ENCODE measurements around the gene AGR3. TPM values are rescaled to one million over a fixed set of nuclear protein-coding genes. Genes with fewer than 3 reads are reported as not detected.

Gene AGR3
- not detected for total RNA-seq (ENCODE audit: unreplicated experiment)
- long read RNA-seq = 0 reads

DNA sequence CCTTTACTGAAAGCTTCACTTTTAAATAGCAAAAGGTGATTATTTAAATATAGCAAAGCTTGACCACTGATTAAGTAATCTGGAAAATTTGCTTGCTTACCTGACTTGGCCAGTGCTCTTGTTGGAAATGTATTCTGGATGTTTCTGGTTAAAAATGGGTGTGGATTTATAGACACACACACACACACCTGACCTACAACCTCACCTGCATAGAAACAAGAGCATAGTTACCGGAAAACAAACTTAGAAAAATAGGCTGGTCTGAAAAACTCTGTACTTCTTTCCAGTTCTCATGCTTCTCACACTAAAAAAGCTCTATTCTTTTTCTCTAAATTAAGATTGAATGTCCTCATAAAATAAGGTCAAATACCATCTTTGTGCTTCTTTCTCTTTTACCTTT, at the start of gene AGR3:
AGR3 (minus strand) TSS at position 140 of the 400 bp plus-strand sequence. CDS start 3,365 bp downstream, outside the sequence.
- DNase-seq (ENCODE audit: low spot score) = no peak
- Mint-ChIP-seq H3K9me3 (ENCODE audit: unreplicated experiment) (no peaks in the 10 kb centered on the region), H3K27ac (ENCODE audit: unreplicated experiment) (no peak within 1 kb of the TSS), H3K27me3 (ENCODE audit: unreplicated experiment) (no peaks in the 10 kb centered on the region), H3K4me1 (ENCODE audit: unreplicated experiment) (peaks cover 7% of the 10 kb centered on the region), H3K36me3 (ENCODE audit: low read depth, unreplicated experiment) (no peaks in the 10 kb centered on the region), H3K4me3 (ENCODE audit: unreplicated experiment) (no peak within 1 kb of the TSS)
- TF ChIP-seq, protein P1, sequence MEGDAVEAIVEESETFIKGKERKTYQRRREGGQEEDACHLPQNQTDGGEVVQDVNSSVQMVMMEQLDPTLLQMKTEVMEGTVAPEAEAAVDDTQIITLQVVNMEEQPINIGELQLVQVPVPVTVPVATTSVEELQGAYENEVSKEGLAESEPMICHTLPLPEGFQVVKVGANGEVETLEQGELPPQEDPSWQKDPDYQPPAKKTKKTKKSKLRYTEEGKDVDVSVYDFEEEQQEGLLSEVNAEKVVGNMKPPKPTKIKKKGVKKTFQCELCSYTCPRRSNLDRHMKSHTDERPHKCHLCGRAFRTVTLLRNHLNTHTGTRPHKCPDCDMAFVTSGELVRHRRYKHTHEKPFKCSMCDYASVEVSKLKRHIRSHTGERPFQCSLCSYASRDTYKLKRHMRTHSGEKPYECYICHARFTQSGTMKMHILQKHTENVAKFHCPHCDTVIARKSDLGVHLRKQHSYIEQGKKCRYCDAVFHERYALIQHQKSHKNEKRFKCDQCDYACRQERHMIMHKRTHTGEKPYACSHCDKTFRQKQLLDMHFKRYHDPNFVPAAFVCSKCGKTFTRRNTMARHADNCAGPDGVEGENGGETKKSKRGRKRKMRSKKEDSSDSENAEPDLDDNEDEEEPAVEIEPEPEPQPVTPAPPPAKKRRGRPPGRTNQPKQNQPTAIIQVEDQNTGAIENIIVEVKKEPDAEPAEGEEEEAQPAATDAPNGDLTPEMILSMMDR (IDR thresholded peaks at IDR 0.05; ENCODE audit: unreplicated experiment) = no peak

DNA sequence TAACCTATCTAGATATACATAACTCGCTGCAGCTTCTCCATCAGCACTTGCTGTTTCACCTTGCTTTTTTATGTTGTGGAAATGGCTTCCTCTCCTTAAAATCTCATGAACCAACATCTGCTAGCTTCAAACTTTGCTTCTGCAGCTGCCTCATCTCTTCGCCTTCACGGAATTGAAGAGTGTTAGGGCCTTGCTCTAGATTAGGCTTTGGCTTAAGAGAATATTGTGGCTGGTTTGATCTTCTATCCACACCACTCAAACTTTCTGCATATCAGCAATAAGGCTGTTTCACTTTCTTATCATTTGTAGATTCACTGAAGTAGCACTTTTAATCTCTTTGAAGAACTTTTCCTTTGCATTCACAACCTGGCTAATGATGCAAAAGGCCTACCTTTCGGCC, 49.2 kb upstream of the AGR3 start:
- Mint-ChIP-seq H3K27ac (ENCODE audit: unreplicated experiment) (no peak overlapping the region), H3K9me3 (ENCODE audit: unreplicated experiment) (no peaks in the 10 kb centered on the region), H3K4me3 (ENCODE audit: unreplicated experiment) (no peak overlapping the region), H3K4me1 (ENCODE audit: unreplicated experiment) (peaks cover 24% of the 10 kb centered on the region), H3K27me3 (ENCODE audit: unreplicated experiment) (peaks cover 4% of the 10 kb centered on the region), H3K36me3 (ENCODE audit: low read depth, unreplicated experiment) (no peaks in the 10 kb centered on the region)
- TF ChIP-seq, protein P1 (IDR thresholded peaks at IDR 0.05; ENCODE audit: unreplicated experiment) = no peak
- no peak for DNase-seq (ENCODE audit: low spot score)

DNA sequence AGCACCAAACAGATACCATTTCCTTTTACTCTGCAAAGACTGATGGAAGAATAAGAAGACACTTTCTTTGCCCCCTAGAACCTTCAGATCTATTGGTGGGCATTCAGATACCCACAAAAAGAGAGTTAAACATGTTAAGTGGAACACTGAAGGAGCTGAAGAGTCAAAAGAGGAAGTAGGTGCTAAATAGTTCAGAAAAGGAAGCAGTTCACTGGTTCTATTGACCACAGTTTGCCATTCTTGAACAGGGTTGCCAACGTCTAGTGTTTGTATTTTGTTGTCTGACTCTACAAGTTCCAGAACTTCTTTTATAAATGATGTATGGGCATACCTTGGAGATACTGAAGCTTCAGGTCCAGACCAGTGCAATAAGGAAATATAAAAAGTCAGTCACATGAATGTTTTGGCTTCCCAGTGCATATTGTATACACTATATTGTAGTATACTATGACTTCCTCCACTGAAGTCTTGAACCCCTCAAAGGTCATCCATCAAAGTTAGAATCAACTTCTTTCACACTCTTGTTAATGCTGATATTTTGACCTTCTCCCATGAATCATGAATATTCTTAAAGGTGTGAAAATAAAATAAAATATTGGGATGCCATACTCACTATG, 47.5 kb upstream of the AGR3 start:
- no peaks in the 10 kb centered on the region for H3K27me3 Mint-ChIP-seq (ENCODE audit: unreplicated experiment)
- peaks cover 14% of the 10 kb centered on the region for H3K4me1 Mint-ChIP-seq (ENCODE audit: unreplicated experiment)
- H3K27ac Mint-ChIP-seq (ENCODE audit: unreplicated experiment) = no peak overlapping the region
- H3K36me3 Mint-ChIP-seq (ENCODE audit: low read depth, unreplicated experiment) = no peaks in the 10 kb centered on the region
- no peaks in the 10 kb centered on the region for H3K9me3 Mint-ChIP-seq (ENCODE audit: unreplicated experiment)
- no peak for DNase-seq (ENCODE audit: low spot score)
- TF ChIP-seq, protein P1 (IDR thresholded peaks at IDR 0.05; ENCODE audit: unreplicated experiment) = no peak
- no peak overlapping the region for H3K4me3 Mint-ChIP-seq (ENCODE audit: unreplicated experiment)

DNA sequence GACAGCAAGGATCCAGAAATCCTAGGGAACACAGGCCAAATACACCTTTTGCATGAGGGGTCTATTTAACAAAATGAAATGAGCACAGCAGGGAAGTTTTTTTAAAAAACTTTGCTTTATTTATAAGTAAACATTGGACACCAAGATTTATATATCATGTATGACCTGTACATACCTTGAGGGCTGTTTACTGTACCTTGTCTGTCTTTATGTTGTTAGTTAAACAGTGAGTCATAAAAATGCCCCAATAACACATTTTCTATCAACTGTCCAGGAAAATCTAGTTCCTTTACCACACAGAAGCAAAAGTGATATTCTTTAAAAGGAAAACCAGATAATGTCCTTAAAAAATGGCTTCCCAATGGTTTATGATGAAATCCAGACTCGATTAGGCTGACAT, 45.1 kb upstream of the AGR3 start:
- TF ChIP-seq, protein P1 (IDR thresholded peaks at IDR 0.05; ENCODE audit: unreplicated experiment) = no peak
- Mint-ChIP-seq H3K36me3 (ENCODE audit: low read depth, unreplicated experiment) (no peaks in the 10 kb centered on the region), H3K4me1 (ENCODE audit: unreplicated experiment) (peaks cover 5% of the 10 kb centered on the region), H3K27ac (ENCODE audit: unreplicated experiment) (no peak overlapping the region), H3K27me3 (ENCODE audit: unreplicated experiment) (peaks cover 4% of the 10 kb centered on the region), H3K4me3 (ENCODE audit: unreplicated experiment) (no peak overlapping the region), H3K9me3 (ENCODE audit: unreplicated experiment) (no peaks in the 10 kb centered on the region)
- no peak for DNase-seq (ENCODE audit: low spot score)

DNA sequence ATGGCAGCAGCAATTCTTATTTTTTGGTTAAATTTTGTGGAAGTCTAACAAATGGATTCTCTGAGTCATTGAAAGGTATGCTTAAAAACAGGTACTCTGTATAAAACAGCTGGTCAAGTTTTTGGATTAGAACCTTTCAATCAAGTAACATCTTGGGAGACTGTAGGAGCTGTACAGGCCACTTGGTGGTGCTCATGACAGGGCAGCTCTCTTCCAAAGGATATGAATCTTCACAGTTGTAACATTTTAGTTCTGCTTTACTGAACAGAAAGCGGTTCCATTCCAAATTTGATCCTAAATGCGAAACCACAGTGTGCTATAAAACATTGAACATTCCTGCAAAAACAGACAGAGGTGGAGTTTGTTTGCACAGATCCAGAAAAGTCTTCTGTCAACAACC, 44.5 kb upstream of the AGR3 start:
- H3K27me3 Mint-ChIP-seq (ENCODE audit: unreplicated experiment) = peaks cover 4% of the 10 kb centered on the region
- no peak overlapping the region for H3K4me3 Mint-ChIP-seq (ENCODE audit: unreplicated experiment)
- peaks cover 6% of the 10 kb centered on the region for H3K4me1 Mint-ChIP-seq (ENCODE audit: unreplicated experiment)
- DNase-seq (ENCODE audit: low spot score) = no peak
- TF ChIP-seq, protein P1 (IDR thresholded peaks at IDR 0.05; ENCODE audit: unreplicated experiment) = peak; percentile 38
- H3K9me3 Mint-ChIP-seq (ENCODE audit: unreplicated experiment) = no peaks in the 10 kb centered on the region
- no peak overlapping the region for H3K27ac Mint-ChIP-seq (ENCODE audit: unreplicated experiment)
- no peaks in the 10 kb centered on the region for H3K36me3 Mint-ChIP-seq (ENCODE audit: low read depth, unreplicated experiment)

Data from endothelial cell (in vitro differentiated cells).